Measurements from ENCODE around the gene PUDP.
A peak's percentile ranks its signal among the peaks of the same experiment; 100 is the strongest.
"Not testable (repeated sequence)": the region's sequence is repeated elsewhere in the genome, so short reads cannot be mapped to it uniquely, and the experiment has no call there.

Gene PUDP

GRCh38 chrX:7109049-7109531 is 38.9 kb downstream of the PUDP start:
- no peak for DNase-seq (ENCODE audit: low read depth)

- DNase-seq (ENCODE audit: low read depth): no peak
Observed at GRCh38 chrX:7108030-7108429, 39.9 kb downstream of the PUDP start.

GRCh38 chrX:7106649-7107048 is 41.3 kb downstream of the PUDP start:
- no peak for DNase-seq (ENCODE audit: low read depth)

- no peak for DNase-seq (ENCODE audit: low read depth)
Observed at GRCh38 chrX:7102119-7102518, 45.8 kb downstream of the PUDP start.

GRCh38 chrX:7100022-7100421 is 47.9 kb downstream of the PUDP start:
- no peak for DNase-seq (ENCODE audit: low read depth)

GRCh38 chrX:7095657-7096056 is 52.3 kb downstream of the PUDP start:
- not testable (repeated sequence) for DNase-seq (ENCODE audit: low read depth)

GRCh38 chrX:7093305-7093704 is 54.6 kb downstream of the PUDP start:
- DNase-seq (ENCODE audit: low read depth): no peak

GRCh38 chrX:7092543-7092942 is 55.4 kb downstream of the PUDP start:
- DNase-seq (ENCODE audit: low read depth): no peak

- DNase-seq (ENCODE audit: low read depth): no peak
Observed at GRCh38 chrX:7091923-7092322, 56.0 kb downstream of the PUDP start.

GRCh38 chrX:7090641-7091040 is 57.3 kb downstream of the PUDP start:
- DNase-seq (ENCODE audit: low read depth): no peak

- DNase-seq (ENCODE audit: low read depth): no peak
Observed at GRCh38 chrX:7088968-7089615, 58.9 kb downstream of the PUDP start.

- DNase-seq (ENCODE audit: low read depth): no peak
Observed at GRCh38 chrX:7086384-7086783, 61.6 kb downstream of the PUDP start.

- no peak for DNase-seq (ENCODE audit: low read depth)
Observed at GRCh38 chrX:7085879-7086278, 62.1 kb downstream of the PUDP start.

GRCh38 chrX:7084841-7085240 is 63.1 kb downstream of the PUDP start:
- no peak for DNase-seq (ENCODE audit: low read depth)

- DNase-seq (ENCODE audit: low read depth): peak; percentile 93
Observed at GRCh38 chrX:7083468-7084396, 64.2 kb downstream of the PUDP start.

GRCh38 chrX:7083021-7083420 is 64.9 kb downstream of the PUDP start:
- DNase-seq (ENCODE audit: low read depth): no peak

GRCh38 chrX:7082556-7082955 is 65.4 kb downstream of the PUDP start:
- DNase-seq (ENCODE audit: low read depth): no peak

GRCh38 chrX:7077241-7078230 is 70.4 kb downstream of the PUDP start:
- no peak for DNase-seq (ENCODE audit: low read depth)

- no peak for DNase-seq (ENCODE audit: low read depth)
Observed at GRCh38 chrX:7076245-7076661, 71.7 kb downstream of the PUDP start.

GRCh38 chrX:7074908-7075204 is 73.1 kb downstream of the PUDP start:
- DNase-seq (ENCODE audit: low read depth): no peak

- DNase-seq (ENCODE audit: low read depth): no peak
Observed at GRCh38 chrX:7074148-7074907, 73.6 kb downstream of the PUDP start.

Data from amniotic epithelial cell (primary cell).